ENCODE data around the gene OTUB1. TPM values are rescaled to one million over a fixed set of nuclear protein-coding genes. Genes with fewer than 3 reads are reported as not detected.

The OTUB1 gene
- total RNA-seq, 1 experiment from 2014 or later, result 56.0 TPM

DNA sequence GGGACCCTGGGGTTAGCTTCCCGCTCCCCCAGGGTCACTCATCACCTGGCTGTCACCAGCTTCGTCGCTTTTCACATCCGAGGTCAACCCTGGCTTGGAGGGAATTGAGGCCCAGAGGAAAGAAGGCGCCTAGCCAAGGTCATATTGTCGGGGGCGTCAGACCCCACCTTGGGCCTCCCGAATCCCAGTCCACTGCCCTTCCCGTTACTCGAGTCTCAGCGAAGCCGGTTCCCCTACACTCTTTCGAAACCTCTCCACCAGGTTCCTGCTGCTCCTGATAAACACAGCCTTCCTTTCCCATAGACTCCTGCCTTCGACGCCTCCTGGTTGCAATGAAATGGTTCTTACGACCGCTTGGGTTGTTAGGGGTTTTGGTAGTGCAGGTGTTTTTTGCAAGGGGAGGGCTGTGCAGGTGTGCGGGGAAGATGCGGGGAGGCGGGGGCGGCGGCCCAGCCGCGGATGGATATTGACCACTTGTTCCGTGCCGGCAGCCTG is 46.8 kb upstream of the OTUB1 start:
- intact Hi-C loops (cut with micrococcal nuclease), result loop anchor here (10.0 kb wide), 1 partner anchor 55 kb away; no protein-coding TSS in a partner anchor
- peak overlapping the region; percentile 83 for H3K4me3 Mint-ChIP-seq (ENCODE audit: unreplicated experiment)
- H3K36me3 Mint-ChIP-seq (ENCODE audit: insufficient read depth, unreplicated experiment), result no peaks in the 10 kb centered on the region
- TF ChIP-seq, protein P1, sequence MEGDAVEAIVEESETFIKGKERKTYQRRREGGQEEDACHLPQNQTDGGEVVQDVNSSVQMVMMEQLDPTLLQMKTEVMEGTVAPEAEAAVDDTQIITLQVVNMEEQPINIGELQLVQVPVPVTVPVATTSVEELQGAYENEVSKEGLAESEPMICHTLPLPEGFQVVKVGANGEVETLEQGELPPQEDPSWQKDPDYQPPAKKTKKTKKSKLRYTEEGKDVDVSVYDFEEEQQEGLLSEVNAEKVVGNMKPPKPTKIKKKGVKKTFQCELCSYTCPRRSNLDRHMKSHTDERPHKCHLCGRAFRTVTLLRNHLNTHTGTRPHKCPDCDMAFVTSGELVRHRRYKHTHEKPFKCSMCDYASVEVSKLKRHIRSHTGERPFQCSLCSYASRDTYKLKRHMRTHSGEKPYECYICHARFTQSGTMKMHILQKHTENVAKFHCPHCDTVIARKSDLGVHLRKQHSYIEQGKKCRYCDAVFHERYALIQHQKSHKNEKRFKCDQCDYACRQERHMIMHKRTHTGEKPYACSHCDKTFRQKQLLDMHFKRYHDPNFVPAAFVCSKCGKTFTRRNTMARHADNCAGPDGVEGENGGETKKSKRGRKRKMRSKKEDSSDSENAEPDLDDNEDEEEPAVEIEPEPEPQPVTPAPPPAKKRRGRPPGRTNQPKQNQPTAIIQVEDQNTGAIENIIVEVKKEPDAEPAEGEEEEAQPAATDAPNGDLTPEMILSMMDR (IDR thresholded peaks at IDR 0.05; ENCODE audit: unreplicated experiment), result no peak
- ChIA-PET POLR2A (interaction anchor here (1.3 to 3.6 kb wide), 3 partner anchors 35 to 100 kb away, joined by 3 to 19 read pairs (median 5); partner anchors contain the start of genes COX8A and MARK2), CTCF (interaction anchor here (0.9 to 1.0 kb wide), 2 partner anchors 83 to 102 kb away, joined by 3 read pairs; no protein-coding TSS in a partner anchor)
- H3K9me3 Mint-ChIP-seq (ENCODE audit: unreplicated experiment), result no peaks in the 10 kb centered on the region
- H3K27me3 Mint-ChIP-seq (ENCODE audit: insufficient read depth, unreplicated experiment), result no peaks in the 10 kb centered on the region
- peak; percentile 25 for DNase-seq (ENCODE audit: unreplicated experiment)
- no peaks in the 10 kb centered on the region for H3K4me1 Mint-ChIP-seq (ENCODE audit: insufficient read depth, unreplicated experiment)
- H3K27ac Mint-ChIP-seq (ENCODE audit: low read depth, unreplicated experiment), result peak overlapping the region; percentile 69
- BruUV-seq (replicated peaks), result no TSS peak

DNA sequence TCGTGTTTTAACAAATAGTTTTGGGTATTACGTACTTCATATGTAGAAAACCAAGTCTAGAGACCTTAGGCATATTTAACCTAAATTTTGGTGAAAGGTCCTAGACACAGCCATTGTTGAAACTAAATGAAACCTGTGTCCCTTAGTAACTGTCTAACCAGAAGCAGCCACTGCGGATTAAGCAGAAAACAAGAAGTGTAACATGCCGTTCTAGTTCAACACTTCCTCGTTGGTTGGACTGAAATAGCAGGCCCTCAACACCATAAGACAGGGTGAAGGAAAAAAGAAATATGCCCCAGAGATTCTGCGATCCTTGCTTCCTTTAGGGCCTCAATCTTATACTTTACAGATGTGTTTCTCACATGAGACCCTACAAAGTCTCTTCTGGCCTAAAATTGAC is 45.5 kb upstream of the OTUB1 start:
- Mint-ChIP-seq H3K4me3 (ENCODE audit: unreplicated experiment) (no peak overlapping the region), H3K27me3 (ENCODE audit: insufficient read depth, unreplicated experiment) (no peaks in the 10 kb centered on the region), H3K4me1 (ENCODE audit: insufficient read depth, unreplicated experiment) (no peaks in the 10 kb centered on the region), H3K9me3 (ENCODE audit: unreplicated experiment) (no peaks in the 10 kb centered on the region), H3K36me3 (ENCODE audit: insufficient read depth, unreplicated experiment) (peaks cover 2% of the 10 kb centered on the region), H3K27ac (ENCODE audit: low read depth, unreplicated experiment) (no peak overlapping the region)
- TSS peak; percentile 32 for BruUV-seq (replicated peaks)
- ChIA-PET POLR2A (no interaction called here), CTCF (interaction anchor here (0.7 kb wide), 1 partner anchor 106 kb away, joined by 3 read pairs; no protein-coding TSS in a partner anchor)
- intact Hi-C loops (cut with micrococcal nuclease), result loop anchor here (10.0 kb wide), 1 partner anchor 306 kb away; no protein-coding TSS in a partner anchor
- DNase-seq (ENCODE audit: unreplicated experiment), result no peak
- TF ChIP-seq, protein P1 (IDR thresholded peaks at IDR 0.05; ENCODE audit: unreplicated experiment), result no peak

DNA sequence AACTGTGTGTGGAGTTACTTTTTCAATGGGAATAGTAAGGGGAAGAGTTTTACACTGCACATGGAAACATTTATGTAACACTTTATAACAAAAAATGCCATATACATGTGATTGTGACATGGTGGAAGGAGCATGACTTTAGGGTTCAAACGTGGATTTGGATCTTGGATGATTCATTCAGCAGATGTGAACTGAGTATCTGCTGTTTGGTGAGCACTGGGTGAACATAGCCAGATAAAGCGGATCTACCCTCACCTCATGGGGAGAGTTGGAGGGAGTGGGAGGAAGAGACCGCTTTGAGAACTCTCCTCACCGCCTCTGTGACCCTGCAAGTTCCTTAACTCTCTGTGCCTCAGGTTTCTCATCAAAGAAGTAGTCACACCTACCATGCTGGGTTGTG is 44.3 kb upstream of the OTUB1 start:
- no peaks in the 10 kb centered on the region for H3K4me1 Mint-ChIP-seq (ENCODE audit: insufficient read depth, unreplicated experiment)
- peaks cover 12% of the 10 kb centered on the region for H3K36me3 Mint-ChIP-seq (ENCODE audit: insufficient read depth, unreplicated experiment)
- TF ChIP-seq, protein P1 (IDR thresholded peaks at IDR 0.05; ENCODE audit: unreplicated experiment), result no peak
- no peaks in the 10 kb centered on the region for H3K9me3 Mint-ChIP-seq (ENCODE audit: unreplicated experiment)
- intact Hi-C loops (cut with micrococcal nuclease), result loop anchor here (10.0 kb wide), 1 partner anchor 307 kb away; no protein-coding TSS in a partner anchor
- no peak for DNase-seq (ENCODE audit: unreplicated experiment)
- no TSS peak for BruUV-seq (replicated peaks)
- POLR2A ChIA-PET, result interaction anchor here (2.7 kb wide), 1 partner anchor 104 kb away, joined by 14 read pairs; the partner anchor contains the start of gene MARK2
- H3K4me3 Mint-ChIP-seq (ENCODE audit: unreplicated experiment), result no peak overlapping the region
- no peak overlapping the region for H3K27ac Mint-ChIP-seq (ENCODE audit: low read depth, unreplicated experiment)
- no peaks in the 10 kb centered on the region for H3K27me3 Mint-ChIP-seq (ENCODE audit: insufficient read depth, unreplicated experiment)
- CTCF ChIA-PET, result interaction anchor here (1.3 to 8.3 kb wide), 2 partner anchors 104 to 174 kb away, joined by 4 to 241 read pairs; partner anchors contain the start of gene MARK2

DNA sequence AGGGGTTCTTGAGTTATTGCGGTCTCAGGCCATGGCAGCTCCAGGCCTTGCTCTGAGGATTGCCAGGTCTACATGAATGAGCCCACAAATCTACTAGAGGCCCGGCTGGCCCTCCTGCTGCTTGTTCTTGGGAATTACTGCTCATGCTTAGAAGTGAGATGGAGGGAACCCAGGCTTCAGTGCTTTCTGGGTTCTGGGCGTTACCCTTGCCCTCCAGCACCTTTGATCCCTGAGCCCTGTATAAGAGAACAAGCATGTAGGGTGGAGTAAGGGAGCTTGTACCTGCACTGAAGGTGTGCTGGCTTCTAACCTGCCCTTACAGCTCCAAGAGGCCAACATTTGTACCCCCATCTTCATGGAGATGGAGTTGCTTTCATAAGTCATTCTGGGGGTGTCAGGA is 43.4 kb upstream of the OTUB1 start:
- TF ChIP-seq, protein P1 (IDR thresholded peaks at IDR 0.05; ENCODE audit: unreplicated experiment), result no peak
- no peaks in the 10 kb centered on the region for H3K27me3 Mint-ChIP-seq (ENCODE audit: insufficient read depth, unreplicated experiment)
- ChIA-PET POLR2A (interaction anchor here (2.7 kb wide), 1 partner anchor 105 kb away, joined by 14 read pairs; the partner anchor contains the start of gene MARK2), CTCF (interaction anchor here (0.5 to 8.3 kb wide), 7 partner anchors 15 to 310 kb away, joined by 3 to 241 read pairs (median 4); partner anchors contain the start of gene MARK2)
- H3K36me3 Mint-ChIP-seq (ENCODE audit: insufficient read depth, unreplicated experiment), result peaks cover 21% of the 10 kb centered on the region
- no TSS peak for BruUV-seq (replicated peaks)
- no peak overlapping the region for H3K4me3 Mint-ChIP-seq (ENCODE audit: unreplicated experiment)
- H3K9me3 Mint-ChIP-seq (ENCODE audit: unreplicated experiment), result no peaks in the 10 kb centered on the region
- H3K27ac Mint-ChIP-seq (ENCODE audit: low read depth, unreplicated experiment), result no peak overlapping the region
- no peak for DNase-seq (ENCODE audit: unreplicated experiment)
- intact Hi-C loops (cut with micrococcal nuclease), result loop anchor here (10.0 kb wide), 1 partner anchor 308 kb away; no protein-coding TSS in a partner anchor
- H3K4me1 Mint-ChIP-seq (ENCODE audit: insufficient read depth, unreplicated experiment), result no peaks in the 10 kb centered on the region
